ENCODE results near the gene CACNA1I.

The CACNA1I gene

GRCh38 chr22:39580006-39580441, 9.5 kb downstream of the CACNA1I start:
- H3K36me3 ChIP-seq (ENCODE audit: control insufficient read depth, insufficient read depth, low read length): no peaks in the 10 kb centered on the region
- H3K4me1 ChIP-seq (ENCODE audit: control insufficient read depth, insufficient read depth, low read length): no peaks in the 10 kb centered on the region
- H3K27ac ChIP-seq (ENCODE audit: low read depth, low read length): no peak overlapping the region
- no peak overlapping the region for H3K4me3 ChIP-seq (ENCODE audit: low read length)
- peaks cover 2% of the 10 kb centered on the region for H3K27me3 ChIP-seq (ENCODE audit: control insufficient read depth, insufficient read depth, low read length)
- no peak overlapping the region for H3K9ac ChIP-seq (ENCODE audit: low read length)

- Histone ChIP-seq H3K9ac (ENCODE audit: low read length) (no peak overlapping the region), H3K36me3 (ENCODE audit: control insufficient read depth, insufficient read depth, low read length) (no peaks in the 10 kb centered on the region), H3K4me3 (ENCODE audit: low read length) (no peak overlapping the region), H3K27me3 (ENCODE audit: control insufficient read depth, insufficient read depth, low read length) (peaks cover 2% of the 10 kb centered on the region), H3K4me1 (ENCODE audit: control insufficient read depth, insufficient read depth, low read length) (no peaks in the 10 kb centered on the region), H3K27ac (ENCODE audit: low read depth, low read length) (no peak overlapping the region)
These were observed 10.2 kb downstream of the CACNA1I start for GRCh38 chr22:39580795-39581194.

GRCh38 chr22:39581303-39581702, 10.8 kb downstream of the CACNA1I start:
- H3K9ac ChIP-seq (ENCODE audit: low read length): no peak overlapping the region
- no peaks in the 10 kb centered on the region for H3K4me1 ChIP-seq (ENCODE audit: control insufficient read depth, insufficient read depth, low read length)
- no peaks in the 10 kb centered on the region for H3K36me3 ChIP-seq (ENCODE audit: control insufficient read depth, insufficient read depth, low read length)
- no peak overlapping the region for H3K4me3 ChIP-seq (ENCODE audit: low read length)
- H3K27me3 ChIP-seq (ENCODE audit: control insufficient read depth, insufficient read depth, low read length): peaks cover 2% of the 10 kb centered on the region
- no peak overlapping the region for H3K27ac ChIP-seq (ENCODE audit: low read depth, low read length)

DNA sequence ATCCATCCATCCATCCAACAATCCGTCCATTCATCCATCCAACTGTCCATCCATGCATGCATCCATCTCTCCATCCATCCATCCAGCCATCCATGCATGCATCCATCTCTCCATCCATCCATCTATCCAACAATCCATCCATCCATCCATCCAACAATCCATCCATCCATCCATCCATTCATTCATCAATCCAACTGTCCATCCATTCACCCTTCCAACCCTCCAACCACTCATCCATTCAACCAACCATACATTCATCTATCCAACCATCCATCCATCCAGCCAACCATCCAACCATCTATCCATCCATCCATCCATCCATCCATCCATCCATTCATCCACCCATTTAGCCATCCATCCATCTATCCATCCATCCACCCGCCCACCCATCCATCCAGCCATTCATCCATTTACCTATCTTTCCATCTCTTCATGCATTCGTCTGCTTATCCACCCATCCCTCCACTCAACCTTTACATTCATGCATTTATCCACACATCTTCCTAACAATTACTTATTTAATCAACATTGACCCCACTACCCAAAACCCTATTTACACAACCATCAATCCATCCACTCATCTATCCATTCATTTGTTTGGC, 12.6 kb downstream of the CACNA1I start:
- Histone ChIP-seq H3K36me3 (ENCODE audit: control insufficient read depth, insufficient read depth, low read length) (no peaks in the 10 kb centered on the region), H3K27ac (ENCODE audit: low read depth, low read length) (no peak overlapping the region), H3K4me1 (ENCODE audit: control insufficient read depth, insufficient read depth, low read length) (no peaks in the 10 kb centered on the region), H3K9ac (ENCODE audit: low read length) (no peak overlapping the region), H3K27me3 (ENCODE audit: control insufficient read depth, insufficient read depth, low read length) (no peaks in the 10 kb centered on the region), H3K4me3 (ENCODE audit: low read length) (no peak overlapping the region)

GRCh38 chr22:39589875-39590274, 19.3 kb downstream of the CACNA1I start:
- H3K27ac ChIP-seq (ENCODE audit: low read depth, low read length): no peak overlapping the region
- H3K36me3 ChIP-seq (ENCODE audit: control insufficient read depth, insufficient read depth, low read length): no peaks in the 10 kb centered on the region
- H3K4me3 ChIP-seq (ENCODE audit: low read length): no peak overlapping the region
- H3K4me1 ChIP-seq (ENCODE audit: control insufficient read depth, insufficient read depth, low read length): peaks cover 3% of the 10 kb centered on the region
- no peak overlapping the region for H3K9ac ChIP-seq (ENCODE audit: low read length)
- no peaks in the 10 kb centered on the region for H3K27me3 ChIP-seq (ENCODE audit: control insufficient read depth, insufficient read depth, low read length)

DNA sequence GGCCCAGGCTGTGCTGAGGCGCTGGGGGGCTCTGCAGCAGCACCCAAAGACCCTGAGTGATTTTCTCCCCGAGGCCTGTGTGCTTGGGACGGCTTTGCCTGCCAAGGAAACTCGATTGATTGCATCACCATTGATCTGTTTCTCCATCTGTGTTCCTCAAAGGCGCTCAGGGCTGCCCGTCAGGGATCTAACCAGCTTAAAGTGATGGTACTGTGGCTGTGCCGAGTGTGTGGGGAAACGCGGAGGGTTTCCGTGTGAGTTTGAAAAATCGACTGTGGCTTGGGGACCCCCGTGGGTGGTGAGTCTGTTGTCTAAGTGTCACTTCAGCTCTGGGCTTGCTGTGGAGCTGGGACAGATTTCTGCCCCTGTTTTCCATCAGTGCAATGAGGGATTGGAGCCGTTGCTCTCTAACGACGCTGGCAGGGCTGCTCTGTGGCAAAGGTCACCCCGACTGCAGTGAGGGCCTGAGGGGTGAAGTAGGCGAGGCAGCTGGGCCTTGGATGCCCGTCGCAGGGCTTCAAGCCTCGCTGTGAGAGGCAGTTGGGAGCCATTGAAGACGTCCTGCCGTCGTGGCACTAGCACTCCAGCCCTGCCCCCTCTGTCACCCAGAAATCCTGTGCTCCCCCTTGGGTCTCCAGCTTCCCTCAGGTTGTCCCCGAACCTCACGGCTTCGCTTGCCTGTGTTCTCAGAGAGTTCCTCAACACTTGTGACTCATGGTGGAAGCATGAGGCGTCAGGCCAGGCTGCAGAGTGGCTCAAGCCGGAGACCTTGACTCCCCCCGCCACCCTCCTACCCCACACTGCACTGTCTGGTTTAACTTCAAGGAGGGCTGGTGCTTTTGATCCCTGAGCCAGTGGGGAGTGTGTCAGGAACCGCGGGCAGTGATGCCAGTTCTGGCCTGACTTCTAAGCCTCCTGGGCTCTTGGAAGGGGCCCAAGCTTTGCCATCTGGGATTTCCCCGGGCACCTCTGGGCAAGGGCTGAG, 21.8 kb downstream of the CACNA1I start:
- Histone ChIP-seq H3K36me3 (ENCODE audit: control insufficient read depth, insufficient read depth, low read length) (no peaks in the 10 kb centered on the region), H3K27ac (ENCODE audit: low read depth, low read length) (no peak overlapping the region)

DNA sequence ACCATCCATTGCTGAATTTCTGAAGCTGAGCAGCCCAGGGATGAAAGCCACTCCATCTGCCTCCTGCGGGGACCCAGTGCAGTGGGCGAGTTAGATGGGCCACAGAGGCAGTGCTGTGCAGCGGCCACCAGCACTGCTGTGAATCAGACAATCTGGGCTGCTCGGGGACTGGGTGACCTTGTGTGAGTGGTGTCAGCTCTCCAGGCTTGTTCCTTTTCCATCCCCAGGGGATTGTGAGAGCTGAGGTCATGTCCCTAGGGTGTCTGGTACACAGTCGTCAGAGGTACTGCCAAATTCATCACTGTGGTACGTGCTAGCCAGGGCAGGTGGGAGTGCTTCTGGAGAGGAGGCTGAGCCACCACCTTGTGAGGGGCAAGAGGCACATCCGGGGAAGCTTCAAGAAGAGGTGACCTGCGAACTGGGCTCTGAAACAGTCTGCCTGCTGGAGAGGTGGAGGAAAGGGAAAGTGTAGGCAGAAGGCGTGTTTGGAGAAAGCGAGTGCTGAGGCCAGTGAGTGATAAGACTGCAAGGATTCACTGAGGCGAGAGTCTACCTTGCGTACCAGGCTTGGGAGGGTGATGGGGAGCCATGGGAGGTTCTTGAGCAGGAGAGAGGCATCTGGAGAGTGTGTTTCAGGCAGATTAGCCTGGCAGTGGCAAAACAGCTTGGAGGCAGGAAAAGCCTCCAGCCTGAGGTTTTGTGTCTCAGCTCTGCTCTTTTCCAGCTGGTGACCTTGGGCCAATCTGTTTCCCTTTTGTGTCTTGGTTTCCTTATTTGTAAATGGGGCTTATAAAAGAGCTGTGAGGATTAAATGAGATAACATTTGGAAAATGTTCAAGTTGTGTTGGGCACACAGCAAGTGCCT, 22.7 kb downstream of the CACNA1I start:
- peaks cover 3% of the 10 kb centered on the region for H3K4me1 ChIP-seq (ENCODE audit: control insufficient read depth, insufficient read depth, low read length)
- peaks cover 14% of the 10 kb centered on the region for H3K27me3 ChIP-seq (ENCODE audit: control insufficient read depth, insufficient read depth, low read length)
- H3K9ac ChIP-seq (ENCODE audit: low read length): no peak overlapping the region
- no peak overlapping the region for H3K27ac ChIP-seq (ENCODE audit: low read depth, low read length)
- no peak overlapping the region for H3K4me3 ChIP-seq (ENCODE audit: low read length)
- no peaks in the 10 kb centered on the region for H3K36me3 ChIP-seq (ENCODE audit: control insufficient read depth, insufficient read depth, low read length)

More for the DNA sequence above, 21.8 kb downstream of the CACNA1I start:
- peaks cover 7% of the 10 kb centered on the region for H3K27me3 ChIP-seq (ENCODE audit: control insufficient read depth, insufficient read depth, low read length)
- H3K4me1 ChIP-seq (ENCODE audit: control insufficient read depth, insufficient read depth, low read length): peaks cover 3% of the 10 kb centered on the region
- H3K4me3 ChIP-seq (ENCODE audit: low read length): no peak overlapping the region
- no peak overlapping the region for H3K9ac ChIP-seq (ENCODE audit: low read length)

DNA sequence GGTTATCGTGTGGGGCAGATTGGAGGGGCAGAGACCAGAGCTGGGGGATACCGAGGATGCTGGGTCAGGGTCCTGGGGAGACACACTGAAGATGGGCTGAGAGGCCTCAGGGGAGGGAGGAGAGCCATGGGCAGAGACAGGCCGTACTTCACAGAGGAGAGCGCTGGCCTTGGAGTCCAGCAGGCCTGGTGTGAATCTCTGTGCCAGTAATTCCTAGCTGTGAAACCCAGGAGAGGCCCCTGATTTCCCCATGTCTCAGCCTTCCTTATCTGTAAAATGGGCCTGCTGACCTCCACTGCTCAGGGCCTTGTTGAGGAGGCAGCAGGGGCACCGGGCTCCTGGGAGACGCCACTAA, 23.4 kb downstream of the CACNA1I start:
- no peak overlapping the region for H3K27ac ChIP-seq (ENCODE audit: low read depth, low read length)
- no peak overlapping the region for H3K4me3 ChIP-seq (ENCODE audit: low read length)
- H3K4me1 ChIP-seq (ENCODE audit: control insufficient read depth, insufficient read depth, low read length): peaks cover 3% of the 10 kb centered on the region
- H3K9ac ChIP-seq (ENCODE audit: low read length): no peak overlapping the region
- H3K27me3 ChIP-seq (ENCODE audit: control insufficient read depth, insufficient read depth, low read length): peaks cover 18% of the 10 kb centered on the region
- H3K36me3 ChIP-seq (ENCODE audit: control insufficient read depth, insufficient read depth, low read length): no peaks in the 10 kb centered on the region

DNA sequence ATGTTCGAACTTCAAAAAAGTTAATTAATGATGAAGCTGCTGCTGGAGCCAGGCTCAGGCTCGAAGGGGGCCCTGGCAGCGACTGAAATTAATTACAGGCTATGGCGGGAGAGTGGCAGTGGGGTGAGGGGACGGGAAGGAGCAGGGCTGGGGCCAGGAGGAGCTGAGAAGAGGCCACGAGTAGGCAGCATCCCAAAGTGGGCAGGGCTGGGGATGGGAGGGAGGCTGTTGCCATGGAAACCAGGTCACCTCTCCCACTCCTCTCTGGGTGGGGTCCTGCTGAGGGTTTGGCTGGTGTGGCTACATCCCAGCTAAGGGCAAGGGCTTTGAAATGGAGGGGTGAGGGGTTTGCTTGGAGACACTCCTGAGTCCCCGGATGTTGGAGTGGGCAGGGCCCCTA, 23.9 kb downstream of the CACNA1I start:
- H3K27me3 ChIP-seq (ENCODE audit: control insufficient read depth, insufficient read depth, low read length): peaks cover 18% of the 10 kb centered on the region
- no peak overlapping the region for H3K27ac ChIP-seq (ENCODE audit: low read depth, low read length)
- H3K9ac ChIP-seq (ENCODE audit: low read length): no peak overlapping the region
- H3K36me3 ChIP-seq (ENCODE audit: control insufficient read depth, insufficient read depth, low read length): no peaks in the 10 kb centered on the region
- no peak overlapping the region for H3K4me3 ChIP-seq (ENCODE audit: low read length)
- H3K4me1 ChIP-seq (ENCODE audit: control insufficient read depth, insufficient read depth, low read length): peaks cover 3% of the 10 kb centered on the region

- no peaks in the 10 kb centered on the region for H3K36me3 ChIP-seq (ENCODE audit: control insufficient read depth, insufficient read depth, low read length)
- peaks cover 3% of the 10 kb centered on the region for H3K4me1 ChIP-seq (ENCODE audit: control insufficient read depth, insufficient read depth, low read length)
- no peak overlapping the region for H3K9ac ChIP-seq (ENCODE audit: low read length)
- peaks cover 20% of the 10 kb centered on the region for H3K27me3 ChIP-seq (ENCODE audit: control insufficient read depth, insufficient read depth, low read length)
- H3K4me3 ChIP-seq (ENCODE audit: low read length): no peak overlapping the region
- no peak overlapping the region for H3K27ac ChIP-seq (ENCODE audit: low read depth, low read length)
These were observed 25.1 kb downstream of the CACNA1I start for GRCh38 chr22:39595622-39596172.

DNA sequence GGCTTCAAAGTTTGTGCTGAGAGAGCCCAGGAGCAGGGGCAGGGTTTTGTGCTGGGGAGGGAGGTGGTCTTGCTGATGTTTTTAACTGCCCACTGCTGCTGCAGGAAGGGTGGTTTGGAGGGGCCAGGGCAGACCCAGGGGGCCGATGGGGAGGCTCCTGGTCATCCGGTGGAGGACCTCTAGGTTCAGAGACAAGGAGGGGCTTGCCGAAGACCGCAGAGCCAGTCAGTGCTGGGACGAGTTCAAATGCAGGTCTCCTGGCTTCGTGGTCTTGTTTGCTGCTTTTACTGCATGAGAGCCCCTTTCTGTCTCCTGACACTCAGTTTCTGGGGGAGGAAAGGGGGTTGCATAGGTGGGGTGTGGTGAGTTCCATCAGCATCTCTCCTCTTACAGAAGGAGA, 26.0 kb downstream of the CACNA1I start:
- H3K4me3 ChIP-seq (ENCODE audit: low read length): no peak overlapping the region
- no peaks in the 10 kb centered on the region for H3K36me3 ChIP-seq (ENCODE audit: control insufficient read depth, insufficient read depth, low read length)
- H3K9ac ChIP-seq (ENCODE audit: low read length): no peak overlapping the region
- H3K4me1 ChIP-seq (ENCODE audit: control insufficient read depth, insufficient read depth, low read length): peaks cover 3% of the 10 kb centered on the region
- H3K27ac ChIP-seq (ENCODE audit: low read depth, low read length): no peak overlapping the region
- H3K27me3 ChIP-seq (ENCODE audit: control insufficient read depth, insufficient read depth, low read length): peaks cover 20% of the 10 kb centered on the region
